Psoas muscle (tissue), 8 donors: ENCODE data around the gene COL15A1. TPM values are rescaled to one million over a fixed set of nuclear protein-coding genes. Genes with fewer than 3 reads are reported as not detected.

Source experiments
- ATAC-seq, 4 donors: fragments of 200-7000 bp; cut with Tn5 transposase; one replicate each; pipeline ENCODE4 v1.9.1; 2020; ENCODE audit warnings: moderate library complexity in 3 of 4, mild to moderate bottlenecking in 2 of 4
- DNase-seq, 2 donors: peaks; one replicate each; pipeline ENCODE4 v3.0.0-alpha.2; 2020
- H3K27ac ChIP-seq: fragments of 200-600 bp; one replicate; pipeline ENCODE4 v1.8.0; 2022
- H3K27me3 ChIP-seq, 3 donors: fragments of 200-600 bp in 1 of 3; one replicate each; pipeline versions ENCODE4 v1.6.1 to v1.8.0; 2013 to 2022; ENCODE audit warnings: low read length in 2 of 3, mild to moderate bottlenecking in 2 of 3, moderate library complexity in 1 of 3; ENCODE audit not compliant: insufficient read depth in 3 of 3
- H3K36me3 ChIP-seq, 2 donors: fragments of 200-600 bp in 1 of 2; one replicate each; pipeline versions ENCODE4 v1.6.1 to v1.8.0; 2013 to 2022; ENCODE audit warnings: low read depth in 1 of 2, mild to moderate bottlenecking in 1 of 2, moderate library complexity in 1 of 2; ENCODE audit not compliant: insufficient read depth in 1 of 2
- H3K4me1 ChIP-seq: fragments of 200-600 bp; one replicate; pipeline ENCODE4 v1.8.0; 2022
- H3K4me3 ChIP-seq: fragments of 200-600 bp; one replicate; pipeline ENCODE4 v1.8.0; 2022; ENCODE audit warnings: mild to moderate bottlenecking
- H3K9me3 ChIP-seq: fragments of 200-600 bp; one replicate; pipeline ENCODE4 v1.8.0; 2022
- CTCF ChIP-seq: fragments of 200-600 bp; IDR thresholded peaks from one replicate; pipeline ENCODE4 v1.8.0; 2022; ENCODE audit warnings: antibody characterized with exemption
- WGBS, 3 donors: extraction: QIAGEN DNeasy Blood & Tissue Kit; methylation state at CpG; one replicate each; pipeline versions ENCODE4 v1.1.6 to v1.1.7; 2013; 5-methylcytosine and 5-hydroxymethylcytosine counted together
- intact Hi-C, 2 donors: fragments of 100-400 bp; cut with DNase I; formaldehyde crosslinking; loops; one replicate each; pipeline versions ENCODE4 v1.11.0 to v1.14.2; 2022
- polyA plus RNA-seq, 3 donors: library from polyadenylated mRNA; stranded (reverse); fragments of 200-250 nt; gene quantifications; one replicate each; pipeline ENCODE4 v1.2.3, GENCODE V29; 2013
- total RNA-seq, 4 donors: library from RNA; stranded (reverse); fragmentation: NEBNext Ultra II Directional in 2 of 4; extraction: Animal tissue kit (Norgen Biotek cat#: 25700) in 2 of 4; gene quantifications; one replicate each; pipeline versions ENCODE4 v1.2.1 to v1.2.4, GENCODE V29; 2021 to 2023
- donor health status: healthy with polysubstance abuse.
- donor health status: DM: no; HTN: no; CAD: no; lungs with moderate emphysema.
- donor health status: Bipolar disorder and iron deficiency.
- donor health status: healthy.
- donor health status: DM: yes; HTN: yes; CAD: no.
- donor health status: DM: no; HTN: no; CAD: no.
- donor health status: DM: no; HTN: no; CAD: no.
- donor health status: DM: yes; HTN: yes; CAD: no.

The COL15A1 gene
- total and polyA plus RNA-seq, 7 donors, result 2.9 to 34.7 (median 7.5) TPM

DNA sequence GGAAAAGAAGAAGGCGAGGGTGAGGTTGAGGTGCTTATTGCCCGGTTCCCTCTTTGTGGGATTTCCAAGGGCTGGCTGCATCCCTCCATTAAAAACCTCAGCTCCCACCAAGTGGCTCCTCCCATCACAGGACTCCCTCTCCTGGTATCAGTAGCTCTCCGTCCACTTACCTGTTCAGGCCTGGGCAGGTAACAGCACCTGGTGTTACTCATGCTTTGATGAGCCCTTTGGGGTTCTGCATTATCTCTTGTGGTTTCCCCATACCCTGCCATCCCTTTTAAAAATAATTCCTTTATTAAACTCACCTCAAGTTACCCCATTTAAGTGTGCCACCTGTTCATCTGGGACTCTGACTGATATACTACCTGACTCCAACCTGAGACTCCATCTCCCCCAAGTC is 143.8 kb downstream of the COL15A1 start:
- Histone ChIP-seq H3K9me3 (peaks cover 5% of the 10 kb centered on the region), H3K27ac (no peak overlapping the region), H3K36me3 (no peaks in the 10 kb centered on the region), H3K4me3 (no peak overlapping the region), H3K4me1 (no peaks in the 10 kb centered on the region), H3K27me3 (no peaks in the 10 kb centered on the region)
- intact Hi-C loops, result no loop called here
- TF ChIP-seq CTCF, result no peak
- 94 to 98% (median 96%) methylated on average over 3 of the region's 3 CpGs for WGBS, 3 donors
- DNase-seq, result no peak
- no peak for ATAC-seq

DNA sequence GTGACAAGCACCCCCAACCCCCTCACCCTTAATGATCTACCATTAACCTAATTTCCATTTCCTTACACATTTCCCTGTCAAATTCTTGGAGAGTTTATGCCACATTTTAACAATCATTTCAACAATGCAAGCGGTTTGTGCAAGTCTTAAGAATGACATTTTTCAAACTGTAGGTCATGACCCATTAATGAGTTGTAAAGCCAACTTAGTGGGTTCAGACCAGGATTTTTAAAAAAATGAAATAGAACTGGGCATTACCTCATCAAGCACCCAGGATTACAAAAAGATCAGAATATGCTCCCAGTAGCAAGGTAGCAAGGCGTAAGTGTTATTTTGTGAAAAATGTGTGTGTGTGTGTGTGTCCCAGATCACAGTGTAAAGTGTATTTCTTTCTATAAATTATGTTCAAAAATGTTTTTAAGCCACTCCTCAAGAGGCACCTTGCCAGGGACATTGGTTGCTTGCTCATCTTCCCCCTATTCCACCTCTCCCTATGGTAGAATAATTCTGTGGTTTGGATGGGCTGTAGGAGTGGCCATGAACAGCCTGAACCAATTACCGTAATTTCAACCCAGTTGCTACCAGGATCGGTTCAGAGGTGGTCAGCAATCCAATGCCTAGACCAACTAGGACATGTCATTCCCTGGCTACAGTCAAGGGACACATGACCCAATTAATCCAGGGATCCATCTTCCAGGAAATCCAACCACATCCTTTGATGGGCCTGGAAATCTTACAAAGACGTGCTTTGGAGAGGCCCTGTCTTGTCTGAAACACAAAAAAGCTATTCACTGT is 146.8 kb downstream of the COL15A1 start:
- no peak for TF ChIP-seq CTCF
- H3K9me3 ChIP-seq, result peaks cover 5% of the 10 kb centered on the region
- H3K4me1 ChIP-seq, result no peaks in the 10 kb centered on the region
- no peaks in the 10 kb centered on the region for H3K36me3 ChIP-seq
- intact Hi-C loops, result no loop called here
- ATAC-seq (no peak), DNase-seq (no peak)
- WGBS, 3 donors, result 88 to 90% (median 90%) methylated on average over 5 of the region's 5 CpGs
- H3K27ac ChIP-seq, result no peak overlapping the region
- H3K27me3 ChIP-seq, result no peaks in the 10 kb centered on the region
- H3K4me3 ChIP-seq, result no peak overlapping the region

- H3K9me3 ChIP-seq, result peaks cover 5% of the 10 kb centered on the region
- peaks cover 0 to 2% (median 0%) of the 10 kb centered on the region in 3 donors for H3K27me3 ChIP-seq
- no peaks in the 10 kb centered on the region for H3K4me1 ChIP-seq
- no peak overlapping the region for H3K4me3 ChIP-seq
- ATAC-seq (no peak), DNase-seq (no peak)
- 78 to 90% (median 82%) methylated on average over 6 of the region's 6 CpGs for WGBS, 3 donors
- no peak for TF ChIP-seq CTCF
- H3K27ac ChIP-seq, result no peak overlapping the region
- intact Hi-C loops, result no loop called here
- no peaks in the 10 kb centered on the region for H3K36me3 ChIP-seq
Observed at GRCh38 chr9:99092643-99093491, 149.2 kb downstream of the COL15A1 start.

GRCh38 chr9:99093492-99093791 is 149.7 kb downstream of the COL15A1 start:
- Histone ChIP-seq H3K27me3 (peaks cover 0 to 2% (median 0%) of the 10 kb centered on the region in 3 donors), H3K27ac (no peak overlapping the region), H3K4me1 (no peaks in the 10 kb centered on the region), H3K9me3 (peaks cover 5% of the 10 kb centered on the region), H3K4me3 (no peak overlapping the region), H3K36me3 (no peaks in the 10 kb centered on the region)
- intact Hi-C loops, result no loop called here
- ATAC-seq (no peak), DNase-seq (no peak)
- TF ChIP-seq CTCF, result no peak
- 75 to 77% (median 76%) methylated on average over 3 of the region's 3 CpGs for WGBS, 3 donors
